ELF-1 (cell line): Measurements from ENCODE around the gene SLC7A6OS.

Source experiments
- DNase-seq: peaks from one replicate; pipeline ENCODE4 v3.0.0-alpha.2; 2016; ENCODE audit warnings: low read depth, low spot score

SLC7A6OS gene

DNA sequence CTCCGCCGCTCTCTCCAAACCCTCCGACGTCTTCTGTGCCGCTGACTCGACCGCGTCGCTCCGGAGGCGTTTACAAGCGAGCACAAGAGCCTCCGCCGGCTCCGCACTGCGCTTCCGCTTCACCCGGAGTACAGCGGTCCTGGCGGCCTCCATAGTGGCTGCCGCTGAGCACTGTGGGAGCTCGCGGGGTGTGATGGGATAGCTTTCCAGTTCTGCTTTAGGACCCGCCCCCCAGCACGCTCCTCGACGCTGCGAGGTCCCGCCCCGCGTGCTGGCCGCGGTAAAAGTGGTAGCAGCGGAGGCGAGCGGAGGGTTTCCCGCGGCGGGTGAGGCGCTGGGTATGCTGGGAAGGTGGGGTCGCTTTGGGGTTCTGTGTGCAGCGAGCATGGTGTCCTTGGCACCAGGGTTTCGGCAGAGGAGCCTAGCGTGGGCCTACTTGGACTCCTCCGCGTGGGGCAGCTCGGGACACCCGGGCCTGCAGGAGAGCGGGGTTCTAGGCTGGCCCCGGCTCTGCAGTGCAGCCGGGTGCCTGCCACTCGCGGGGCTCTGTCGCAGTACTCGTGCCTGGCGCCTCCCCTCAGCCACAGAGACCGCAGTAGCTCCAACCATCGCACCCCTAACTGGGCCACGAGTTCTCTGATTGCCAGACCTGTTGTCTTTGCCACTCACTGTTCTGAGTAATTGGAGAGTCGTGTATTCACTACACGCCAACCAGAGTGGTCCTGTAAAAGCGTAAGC is at the start of gene SLC7A6OS, which contains the start of gene PRMT7:
SLC7A6OS (minus strand) TSS at position 173 of the 738 bp plus-strand sequence; CDS start at position 153, 20 bp downstream.
PRMT7 (plus strand) TSS at position 246 of the 738 bp plus-strand sequence. CDS start 4,961 bp downstream, outside the sequence.
- peak; percentile 94 for DNase-seq

DNA sequence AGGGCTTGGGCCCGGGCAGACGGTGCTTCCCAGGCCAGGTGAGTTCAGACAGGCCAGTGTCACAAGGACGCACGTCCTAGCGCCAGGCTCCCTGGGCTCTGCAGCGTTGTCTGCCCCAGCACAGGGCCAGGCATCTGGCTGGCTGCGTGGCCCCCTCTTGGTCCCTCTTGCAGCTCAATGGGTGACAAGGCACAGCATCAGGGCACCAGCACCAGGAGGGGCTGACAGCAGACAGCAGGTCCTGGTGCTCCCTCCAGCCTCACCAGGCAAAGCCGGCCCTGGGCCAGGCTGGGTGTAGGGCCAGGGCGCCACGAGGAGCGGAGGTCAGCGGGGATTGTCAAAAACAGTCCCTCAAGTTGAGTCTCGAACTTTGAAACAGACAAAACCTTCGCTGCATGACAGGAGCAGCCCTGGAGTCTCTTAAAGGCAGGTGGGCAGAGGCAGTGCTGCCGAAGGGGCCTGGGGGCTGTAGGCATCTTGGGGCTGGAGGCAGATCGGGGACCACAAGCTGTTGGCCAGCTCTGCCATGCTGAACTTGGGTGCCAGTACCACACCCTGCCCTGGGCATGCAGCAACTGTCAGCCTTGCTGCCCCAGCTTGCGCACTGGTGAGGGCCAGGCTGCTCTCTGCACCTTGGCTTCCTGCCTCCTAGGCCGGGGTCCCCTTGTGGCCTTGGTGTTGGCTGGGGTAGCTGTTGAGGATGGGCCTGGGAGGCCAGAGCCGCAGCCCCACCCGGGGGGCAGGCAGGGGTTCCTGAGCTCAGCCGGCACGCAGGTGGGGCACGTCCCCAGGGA is 48.8 kb upstream of the SLC7A6OS start:
- no peak for DNase-seq

DNA sequence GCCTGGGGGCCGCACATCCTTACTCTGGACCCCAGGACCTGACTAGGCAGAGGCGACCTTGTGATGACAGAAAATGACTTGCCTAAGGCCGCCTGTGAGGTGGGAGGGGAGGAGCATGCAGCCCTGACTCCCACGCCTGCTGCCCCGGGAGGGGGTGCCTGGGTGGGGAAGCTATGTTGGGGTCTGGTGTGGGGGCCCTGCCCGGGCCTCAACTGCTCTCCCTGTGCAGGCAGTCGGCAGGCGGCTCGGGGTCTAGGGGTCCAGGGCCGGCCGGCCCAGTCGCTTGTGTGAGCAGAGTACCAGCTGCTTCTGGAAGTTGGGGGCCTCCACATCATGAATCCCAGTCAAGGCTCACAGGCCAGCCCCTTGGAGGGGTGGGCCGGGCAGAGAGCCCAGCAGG is 48.2 kb upstream of the SLC7A6OS start:
- no peak for DNase-seq

DNA sequence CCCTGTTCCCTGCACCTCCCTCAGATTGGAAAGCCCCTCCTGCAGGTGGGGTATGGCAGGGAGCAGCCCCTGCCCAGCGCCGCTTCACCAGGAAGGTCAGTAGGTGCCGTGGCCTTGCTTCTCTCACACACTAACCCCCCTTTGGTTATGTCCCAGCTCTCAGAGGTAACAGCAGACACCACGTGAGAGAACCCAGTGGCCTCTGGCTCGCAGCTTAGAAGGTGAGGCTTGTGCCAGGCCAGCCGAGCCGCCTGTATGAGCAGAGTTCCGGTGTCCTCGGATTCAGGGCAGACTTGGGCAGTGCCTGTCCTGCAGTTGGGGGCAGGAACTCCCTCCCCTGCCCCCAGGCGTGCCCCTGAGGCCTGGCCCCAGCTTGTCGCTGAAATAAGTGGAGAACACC is 47.2 kb upstream of the SLC7A6OS start:
- DNase-seq = no peak

DNA sequence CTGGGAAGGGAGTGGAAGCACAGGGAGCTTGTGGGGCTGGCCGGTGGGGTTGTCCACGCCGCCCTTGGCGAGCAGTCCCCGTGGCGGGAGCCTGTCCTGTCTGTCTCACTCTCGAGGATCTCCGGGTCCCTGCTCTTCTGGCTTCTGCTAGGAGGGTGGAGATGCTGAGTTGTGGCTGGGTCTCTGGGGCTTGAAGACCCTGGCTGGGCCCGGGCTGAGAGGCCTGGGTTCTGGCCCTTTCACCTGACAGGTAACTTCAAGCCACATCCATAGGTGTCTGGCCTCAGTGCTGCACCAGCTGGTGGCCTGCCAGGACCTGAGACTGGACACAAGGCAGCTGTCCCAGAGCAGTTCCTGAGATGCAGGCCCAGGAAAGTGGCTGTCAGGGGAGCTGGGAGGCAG is 46.8 kb upstream of the SLC7A6OS start:
- DNase-seq = no peak

DNA sequence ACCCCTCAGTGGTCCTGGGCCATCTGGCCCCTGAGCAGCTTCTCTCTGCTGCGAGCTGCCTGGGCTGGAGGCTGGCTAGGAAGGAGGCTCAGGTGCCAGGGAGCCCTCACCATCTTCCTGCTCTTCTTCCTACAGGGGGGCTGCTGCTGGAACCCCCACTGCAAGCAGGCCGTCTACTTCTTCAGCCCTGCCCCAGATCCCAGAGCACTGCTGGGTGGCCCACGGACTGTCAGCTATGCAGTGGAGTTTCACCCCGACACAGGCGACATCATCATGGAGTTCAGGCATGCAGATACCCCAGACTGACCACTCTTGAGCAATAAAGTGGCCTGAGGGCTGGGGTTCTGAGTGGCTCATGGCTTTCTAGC is 46.2 kb upstream of the SLC7A6OS start:
- no peak for DNase-seq

DNA sequence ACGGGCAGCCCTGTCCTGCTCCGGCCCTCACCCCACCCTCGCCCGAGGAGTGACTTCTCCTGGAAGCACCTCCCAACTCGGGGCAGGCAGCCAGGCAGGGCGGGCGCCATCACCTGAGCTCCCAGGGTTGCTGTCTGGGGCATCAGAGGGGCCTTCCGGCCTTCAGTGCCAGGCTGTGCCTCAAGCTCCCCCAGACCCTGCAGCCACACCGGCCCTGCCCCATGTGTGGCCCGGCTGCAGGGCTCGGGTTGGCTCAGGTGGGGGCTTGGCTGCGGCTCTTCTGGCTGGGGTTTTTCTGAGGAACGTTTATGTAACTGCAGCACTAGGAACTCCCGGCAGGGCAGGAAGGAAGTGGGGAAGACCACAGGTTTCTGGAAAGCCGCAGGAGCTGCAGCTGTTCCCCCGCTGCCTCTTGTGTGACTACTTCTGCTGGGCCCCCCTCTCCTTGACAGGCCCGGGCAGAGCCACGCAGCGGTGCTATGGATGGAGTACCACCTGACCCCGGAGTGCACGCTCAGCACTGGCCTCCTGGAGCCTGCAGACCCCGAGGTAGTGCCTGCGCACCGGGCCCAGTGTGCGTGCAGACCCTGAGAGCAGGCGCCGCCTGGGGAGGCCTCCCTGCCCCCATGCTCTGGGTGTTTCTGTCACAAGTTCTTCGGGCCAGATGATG is 45.6 kb upstream of the SLC7A6OS start:
- DNase-seq = no peak

DNA sequence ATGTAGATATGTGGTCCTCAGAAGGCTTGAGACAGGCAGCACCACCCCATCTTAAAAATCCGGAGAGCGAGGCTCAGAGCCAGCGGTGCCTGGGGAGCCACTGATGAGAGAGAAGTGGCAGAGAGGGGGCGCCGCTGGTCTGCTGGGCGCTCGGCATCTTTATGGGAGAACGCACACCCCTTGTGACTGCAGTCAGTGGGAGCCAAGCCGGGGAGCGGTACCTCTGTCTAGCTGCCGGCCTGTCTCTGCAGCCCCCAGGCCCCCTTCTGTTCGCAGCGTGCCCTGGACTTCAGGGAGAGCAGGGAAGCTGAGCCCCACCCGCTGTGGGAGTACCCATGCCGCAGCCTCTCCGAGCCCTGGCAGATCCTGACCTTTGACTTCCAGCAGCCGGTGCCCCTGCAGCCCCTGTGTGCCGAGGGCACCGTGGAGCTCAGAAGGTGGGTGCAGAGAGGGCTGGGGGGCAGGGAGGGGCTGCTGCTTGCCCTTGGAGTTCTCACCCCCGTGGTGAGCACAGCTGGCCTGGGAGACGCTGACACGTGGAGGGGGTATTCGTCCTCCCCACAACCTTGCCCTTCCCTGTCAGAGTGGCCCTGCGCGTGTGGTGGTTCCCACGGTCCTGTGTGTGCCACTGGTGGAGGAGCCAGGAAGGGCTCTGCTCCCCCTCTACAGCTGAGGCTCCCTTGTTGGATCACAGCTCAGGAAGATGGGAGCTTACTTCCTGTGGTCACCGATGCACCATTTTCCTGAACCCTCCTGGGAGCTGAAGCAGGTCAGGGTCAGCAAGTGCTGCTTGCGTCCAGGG is 44.9 kb upstream of the SLC7A6OS start:
- DNase-seq = no peak

DNA sequence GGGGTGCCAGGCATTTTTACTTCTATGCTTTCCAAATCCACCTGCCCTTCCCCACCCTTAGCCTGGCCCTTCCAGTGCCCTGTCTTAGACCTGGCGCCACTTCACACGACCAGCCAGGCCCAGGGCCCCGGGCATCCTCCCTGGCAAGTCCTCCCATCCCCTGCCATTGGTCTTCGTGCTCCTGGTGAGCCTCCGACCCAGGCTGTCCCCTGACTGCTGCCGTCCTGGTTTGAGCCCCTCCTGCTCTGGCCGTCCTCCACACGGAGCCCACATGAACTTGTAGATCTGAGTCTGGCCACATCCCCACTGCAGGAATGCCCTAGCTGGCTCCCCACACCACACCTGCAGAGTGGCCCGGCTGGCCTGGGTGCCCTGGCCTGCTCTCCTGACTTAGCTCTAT is 44.1 kb upstream of the SLC7A6OS start:
- no peak for DNase-seq

DNA sequence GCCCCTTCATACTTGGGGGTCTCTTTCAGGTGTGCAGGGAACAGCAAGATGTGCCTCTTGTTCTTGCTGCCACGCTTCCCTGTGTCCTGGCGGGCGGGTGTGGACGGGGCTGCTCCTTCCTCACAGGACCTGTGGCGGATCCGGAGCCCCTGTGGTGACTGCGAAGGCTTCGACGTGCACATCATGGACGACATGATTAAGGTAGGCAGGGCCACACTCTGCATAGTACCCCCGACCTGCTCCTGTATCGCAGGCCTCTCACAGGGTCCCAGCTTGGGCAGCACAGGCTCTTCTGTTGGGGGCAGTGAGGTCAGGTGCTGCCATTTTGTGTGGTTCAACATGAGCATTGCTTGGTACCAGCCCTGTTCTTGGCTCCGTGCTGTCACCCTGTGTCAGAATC is 42.6 kb upstream of the SLC7A6OS start:
- DNase-seq = no peak

DNA sequence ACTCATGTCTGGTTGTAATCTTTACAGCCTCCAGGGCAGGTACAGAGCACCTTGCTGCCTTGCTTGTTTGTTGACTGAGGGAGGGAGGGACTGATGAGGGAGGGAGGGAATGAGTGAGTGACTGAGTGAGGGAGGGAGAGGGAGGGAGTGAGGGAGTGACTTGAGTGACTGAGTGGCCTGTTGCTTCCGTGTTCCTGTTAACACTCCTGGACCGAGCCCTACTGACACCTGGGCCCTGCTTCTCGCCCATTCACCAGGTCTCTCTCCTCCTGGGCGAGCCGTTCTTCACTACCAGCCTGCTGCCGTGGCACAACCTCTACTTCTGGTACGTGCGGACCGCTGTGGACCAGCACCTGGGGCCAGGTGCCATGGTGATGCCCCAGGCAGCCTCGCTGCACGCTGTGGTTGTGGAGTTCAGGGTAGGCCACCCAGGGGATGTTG is 41.3 kb upstream of the SLC7A6OS start:
- DNase-seq = no peak

DNA sequence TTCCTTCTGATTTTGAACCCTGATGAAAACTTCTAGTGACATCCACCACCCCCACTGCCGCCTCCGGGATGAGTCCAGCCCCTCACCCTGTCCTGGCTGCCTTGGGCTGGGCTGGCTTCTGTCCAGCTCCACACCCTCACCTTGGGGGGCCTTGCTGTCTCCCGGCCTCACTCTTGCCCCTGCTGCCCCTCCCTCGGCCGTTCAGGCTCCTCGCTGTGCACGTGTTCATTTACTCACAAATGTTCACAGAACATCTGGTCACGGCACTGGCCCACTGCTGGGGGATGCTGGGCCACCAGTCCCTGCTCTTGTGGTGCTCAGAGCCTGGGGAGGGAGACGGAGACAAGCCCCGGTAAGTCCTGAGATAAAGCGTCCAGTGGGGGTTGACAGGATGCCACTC is 40.7 kb upstream of the SLC7A6OS start:
- DNase-seq = no peak

DNA sequence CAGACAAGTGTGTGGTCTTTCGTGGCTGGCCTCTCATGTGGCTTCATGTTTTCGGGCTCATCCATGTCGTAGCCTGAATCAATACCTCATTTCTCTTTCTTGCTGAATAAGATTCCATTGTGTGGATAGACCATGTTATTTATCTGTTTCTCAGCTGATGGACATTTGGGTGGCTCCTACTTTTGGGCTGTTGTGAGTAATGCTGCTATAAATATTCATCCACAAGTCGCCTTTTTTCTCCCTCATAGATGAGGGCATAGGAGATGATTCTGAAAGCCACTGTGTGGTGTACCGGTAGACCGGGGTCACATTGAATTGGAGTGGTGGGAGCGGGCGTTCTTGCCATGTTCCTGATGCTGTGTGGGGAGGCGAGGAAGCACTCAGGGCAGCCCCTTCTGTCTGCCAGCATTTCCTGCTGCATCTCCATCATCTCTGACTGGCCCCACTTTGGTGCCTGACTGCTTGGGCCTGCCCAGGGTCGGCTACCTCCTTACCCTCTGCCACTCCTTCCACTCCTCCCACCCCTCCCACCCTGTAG is 40.1 kb upstream of the SLC7A6OS start:
- no peak for DNase-seq

DNA sequence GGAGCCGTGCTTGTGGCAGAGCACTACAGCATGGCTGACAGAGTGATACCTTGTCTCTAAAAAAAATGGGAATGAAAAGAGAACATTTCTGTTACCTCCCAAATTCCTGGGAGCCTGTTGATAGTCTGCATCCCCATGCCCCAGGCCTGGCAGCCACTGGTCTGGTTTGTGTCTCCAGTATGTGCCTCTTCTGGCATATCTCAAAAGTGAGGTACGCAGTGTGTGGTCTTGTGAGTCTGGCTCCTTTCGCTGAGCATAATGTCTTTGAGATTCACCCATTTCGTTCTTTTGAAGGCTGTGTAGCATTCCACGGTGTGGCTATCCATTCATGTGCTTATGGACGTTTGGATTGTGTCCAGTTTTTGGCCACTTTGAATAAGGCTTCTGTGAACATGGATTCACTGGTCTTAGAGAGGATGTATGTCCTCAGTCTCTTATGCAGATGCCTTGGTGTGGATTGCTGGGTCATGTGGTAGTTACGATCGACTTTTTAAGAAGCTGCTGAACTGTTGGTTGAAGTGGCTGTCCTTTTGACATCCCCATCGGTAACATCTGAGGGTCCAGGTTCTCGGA is 39.2 kb upstream of the SLC7A6OS start:
- DNase-seq = no peak

DNA sequence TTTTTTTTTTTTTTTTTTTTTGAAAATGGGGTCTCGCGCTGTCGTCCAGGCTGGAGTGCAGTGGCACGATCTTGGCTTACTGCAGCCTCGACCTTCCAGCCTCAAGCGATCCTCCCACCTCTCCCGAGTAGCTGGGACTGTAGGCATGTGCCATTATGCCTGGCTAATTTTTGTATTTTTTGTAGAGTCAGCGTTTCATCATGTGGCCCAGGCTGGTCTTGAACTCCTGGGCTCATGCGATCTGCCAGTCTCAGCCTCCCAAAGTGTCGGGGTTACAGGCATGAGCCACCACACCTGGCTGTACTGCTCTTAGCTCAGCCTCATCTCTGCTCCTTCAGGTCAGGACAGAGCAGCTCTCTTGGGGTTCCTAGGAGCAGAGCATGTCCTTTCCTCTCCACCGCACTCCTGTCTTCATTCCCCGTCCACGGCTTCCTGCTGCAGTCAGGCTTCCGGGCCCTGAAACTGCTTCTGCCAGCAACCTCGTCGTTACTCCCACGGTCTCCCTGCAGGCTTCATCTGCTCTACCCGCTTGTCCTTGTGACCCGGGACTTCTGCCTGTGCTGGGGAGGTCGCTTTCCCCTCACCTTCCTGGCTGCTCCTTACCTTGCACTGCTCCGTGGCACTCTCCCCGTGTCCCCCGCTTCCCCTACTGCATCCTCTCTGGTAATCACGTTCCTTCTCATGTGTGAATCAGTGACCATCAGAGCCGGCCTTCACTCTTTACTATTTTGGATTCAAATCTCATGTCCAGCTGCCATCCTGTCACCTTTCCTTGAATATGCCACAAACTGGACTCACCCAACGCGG is 38.1 kb upstream of the SLC7A6OS start:
- DNase-seq = no peak

DNA sequence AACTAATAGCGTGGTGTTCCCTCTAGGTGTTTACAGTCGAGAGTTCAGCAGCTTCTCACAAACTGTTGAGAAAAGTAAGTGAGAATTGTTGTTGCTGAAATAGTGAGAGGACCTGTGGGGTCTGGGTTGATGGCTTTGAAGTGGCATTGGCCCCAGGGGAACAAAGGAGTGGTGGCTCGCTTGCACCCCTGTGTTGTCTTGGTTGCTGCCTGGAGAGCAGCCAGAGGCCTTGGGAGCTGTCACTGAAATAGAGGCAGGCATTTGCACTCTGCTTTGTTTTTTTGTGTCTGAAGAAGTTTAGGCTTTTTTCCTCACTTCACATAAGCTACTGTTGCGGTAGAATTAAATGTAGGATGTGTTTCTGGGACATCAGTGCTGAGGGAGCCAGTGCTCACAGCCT is 36.9 kb upstream of the SLC7A6OS start:
- DNase-seq = no peak

DNA sequence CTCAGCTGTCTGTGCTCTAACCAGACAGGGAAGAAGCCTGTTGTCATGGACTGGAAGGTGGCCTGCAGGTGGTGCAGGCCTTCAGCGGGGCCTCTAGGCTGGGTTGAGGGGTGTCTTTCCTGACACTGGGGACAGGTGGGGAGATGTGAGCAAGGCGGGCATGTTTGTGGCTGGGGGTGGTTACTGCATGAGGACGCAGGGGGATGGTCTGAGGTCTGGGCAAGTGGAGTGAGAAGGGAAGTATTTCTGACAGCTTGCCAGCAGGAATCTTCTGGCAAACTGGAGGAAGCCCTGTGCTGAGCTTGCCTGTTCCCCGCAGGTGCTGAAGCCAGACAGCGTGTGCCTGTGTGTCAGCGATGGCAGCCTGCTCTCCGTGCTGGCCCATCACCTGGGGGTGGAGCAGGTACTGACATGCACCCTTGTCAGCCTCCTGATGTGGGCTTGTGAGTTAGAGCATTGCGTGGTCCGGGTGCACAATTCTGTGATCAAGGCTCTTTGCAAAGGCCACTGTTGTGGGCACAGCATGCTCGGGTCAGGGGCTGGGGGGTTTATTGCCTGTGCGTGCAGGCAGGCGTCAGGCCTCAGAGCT is 36.2 kb upstream of the SLC7A6OS start:
- no peak for DNase-seq

DNA sequence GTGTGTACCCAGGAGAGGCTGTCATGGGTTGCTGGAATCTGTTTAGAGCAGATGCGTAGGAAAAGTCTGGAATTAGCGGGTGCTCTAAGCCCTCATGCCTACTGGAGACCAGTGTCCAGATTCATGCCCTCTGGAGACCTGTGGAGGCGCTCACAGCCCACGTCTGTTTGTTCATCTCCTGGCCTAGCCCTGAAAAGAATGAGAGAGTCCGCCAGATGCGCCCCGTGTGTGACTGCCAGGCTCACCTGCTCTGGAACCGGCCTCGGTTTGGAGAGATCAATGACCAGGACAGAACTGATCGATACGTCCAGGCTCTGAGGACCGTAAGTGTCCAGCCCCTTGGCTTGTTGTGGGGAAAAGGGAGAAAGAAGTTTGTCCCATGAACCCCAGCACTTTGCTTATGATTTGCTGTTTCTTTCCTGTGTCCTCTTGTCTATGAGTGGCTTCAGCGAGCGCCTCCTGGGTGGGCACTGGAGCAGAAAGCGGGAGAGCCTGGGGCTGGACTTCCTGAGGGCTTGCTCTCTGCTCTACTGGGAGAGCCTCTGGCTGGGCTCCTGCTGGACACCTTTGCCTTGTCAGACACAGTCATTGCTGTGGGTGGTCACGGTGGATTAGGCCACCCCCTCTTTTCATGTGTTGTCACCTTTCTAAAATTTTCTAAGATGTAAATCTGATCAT is 35.4 kb upstream of the SLC7A6OS start:
- DNase-seq = no peak

DNA sequence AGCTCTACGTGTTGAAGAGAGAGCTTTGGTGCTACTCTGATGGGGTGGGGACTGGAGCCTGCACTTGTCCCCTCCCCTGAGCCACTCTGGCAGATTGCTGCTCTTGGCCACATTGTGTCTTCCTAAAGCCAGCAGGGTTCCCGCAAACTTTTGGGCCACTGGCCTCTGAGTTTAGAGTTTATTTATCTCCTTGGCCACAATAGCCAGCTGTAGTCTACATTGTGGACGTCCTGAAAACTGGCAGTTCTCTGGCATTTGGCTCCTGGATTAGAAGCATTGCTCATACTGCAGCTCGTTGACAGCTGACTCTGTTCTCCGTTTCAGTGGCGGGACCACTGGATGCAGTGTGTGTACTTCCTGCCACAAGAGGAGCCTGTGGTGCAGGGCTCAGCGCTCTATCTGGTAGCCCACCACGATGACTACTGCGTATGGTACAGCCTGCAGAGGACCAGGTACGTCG is 34.6 kb upstream of the SLC7A6OS start:
- no peak for DNase-seq
